GM12891 (cell line): ENCODE measurements around the gene PLEKHA8.

Source experiments
- POLR2A ChIP-seq: IDR thresholded peaks from 2 replicates; pipeline ENCODE4 v1.6.1; 2011; ENCODE audit warnings: low read depth, low read length, control low read depth
- POLR2AphosphoS5 ChIP-seq: IDR thresholded peaks from 2 replicates; pipeline ENCODE4 v1.6.1; 2011; ENCODE audit warnings: low read depth, low read length, control low read depth
- SPI1 ChIP-seq: IDR thresholded peaks from 2 replicates; pipeline ENCODE4 v1.6.1; 2011; ENCODE audit warnings: low read depth, low read length, control low read depth
- TAF1 ChIP-seq: IDR thresholded peaks from 2 replicates; pipeline ENCODE4 v1.6.1; 2011; ENCODE audit warnings: low read depth, low read length, control low read depth

GRCh38 chr7:30079880-30080279 lies 51.7 kb downstream of the PLEKHA8 start:
- TF ChIP-seq POLR2A (no peak), SPI1 (no peak), POLR2AphosphoS5 (no peak), TAF1 (no peak)
